IMR-90 (cell line): ENCODE results near the gene FGF4.

ENCODE experiments used
- BHLHE40 ChIP-seq: fragments of 150-350 bp; IDR thresholded peaks from 2 replicates; pipeline ENCODE4 v1.6.1; 2016; ENCODE audit warnings: mild to moderate bottlenecking, low read depth, low read length
- CTCF ChIP-seq: conservative IDR thresholded peaks from 2 replicates; pipeline ENCODE4 v1.5.1; 2012; ENCODE audit warnings: mild to moderate bottlenecking, low read depth, low read length, improper control_type of control experiment
- FOS ChIP-seq: fragments of 150-350 bp; IDR thresholded peaks from 2 replicates; pipeline ENCODE4 v1.6.1; 2016; ENCODE audit warnings: low read depth, low read length
- MAFK ChIP-seq: IDR thresholded peaks from 2 replicates; pipeline ENCODE4 v1.6.1; 2012; ENCODE audit warnings: low read depth, low read length, improper control_type of control experiment
- MXI1 ChIP-seq: IDR thresholded peaks from 2 replicates; pipeline ENCODE4 v1.6.1; 2012; ENCODE audit warnings: low read depth, mild to moderate bottlenecking, low read length, moderate library complexity, borderline replicate concordance
- NFE2L2 ChIP-seq: fragments of 150-350 bp; IDR thresholded peaks from 2 replicates; pipeline ENCODE4 v1.6.1; 2016; ENCODE audit warnings: low read depth, mild to moderate bottlenecking, low read length
- POLR2A ChIP-seq: IDR thresholded peaks from 2 replicates; pipeline ENCODE4 v1.6.1; 2012; ENCODE audit warnings: mild to moderate bottlenecking, low read depth, low read length
- RAD21 ChIP-seq: IDR thresholded peaks from 2 replicates; pipeline ENCODE4 v1.6.1; 2012; ENCODE audit warnings: low read length, improper control_type of control experiment
- SMC3 ChIP-seq: fragments of 150-350 bp; IDR thresholded peaks from 2 replicates; pipeline ENCODE4 v1.6.1; 2016; ENCODE audit warnings: low read depth, mild to moderate bottlenecking, antibody characterized with exemption, low read length, moderate library complexity
- USF2 ChIP-seq: fragments of 150-350 bp; IDR thresholded peaks from 2 replicates; pipeline ENCODE4 v1.6.1; 2017; ENCODE audit warnings: mild to moderate bottlenecking, antibody characterized with exemption, low read length, low read depth

GRCh38 chr11:69774354-69775162 is 583 bp downstream of the FGF4 start:
- TF ChIP-seq CTCF (no peak), POLR2A (no peak), USF2 (no peak), RAD21 (no peak), SMC3 (no peak), FOS (no peak), MXI1 (no peak), NFE2L2 (no peak), BHLHE40 (no peak), MAFK (no peak)
